GM21515 (cell line): Measurements from ENCODE around the gene COL6A1.

ENCODE experiments used
- ATAC-seq: cut with Tn5 transposase; IDR thresholded peaks from one replicate; pipeline ENCODE4 v1.9.1; 2021; ENCODE audit not compliant: unreplicated experiment

COL6A1 gene

DNA sequence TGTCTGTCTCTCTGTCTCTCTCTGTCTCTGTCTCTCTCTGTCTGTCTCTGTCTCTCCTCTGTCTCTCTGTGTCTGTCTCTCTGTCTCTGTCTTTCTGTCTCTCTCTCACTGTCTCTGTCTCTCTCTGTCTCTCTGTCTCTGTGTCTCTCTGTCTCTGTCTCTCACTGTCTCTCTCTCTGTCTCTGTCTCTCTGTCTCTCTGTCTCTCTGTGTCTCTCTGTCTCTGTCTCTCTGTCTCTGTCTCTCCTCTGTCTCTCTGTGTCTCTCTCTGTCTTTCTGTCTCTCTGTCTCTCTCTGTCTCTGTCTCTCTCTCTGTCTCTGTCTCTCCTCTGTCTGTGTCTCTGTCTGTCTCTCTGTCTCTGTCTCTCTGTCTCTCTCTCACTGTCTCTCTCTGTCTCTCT lies 873 bp upstream of the COL6A1 start:
- no peak for ATAC-seq

DNA sequence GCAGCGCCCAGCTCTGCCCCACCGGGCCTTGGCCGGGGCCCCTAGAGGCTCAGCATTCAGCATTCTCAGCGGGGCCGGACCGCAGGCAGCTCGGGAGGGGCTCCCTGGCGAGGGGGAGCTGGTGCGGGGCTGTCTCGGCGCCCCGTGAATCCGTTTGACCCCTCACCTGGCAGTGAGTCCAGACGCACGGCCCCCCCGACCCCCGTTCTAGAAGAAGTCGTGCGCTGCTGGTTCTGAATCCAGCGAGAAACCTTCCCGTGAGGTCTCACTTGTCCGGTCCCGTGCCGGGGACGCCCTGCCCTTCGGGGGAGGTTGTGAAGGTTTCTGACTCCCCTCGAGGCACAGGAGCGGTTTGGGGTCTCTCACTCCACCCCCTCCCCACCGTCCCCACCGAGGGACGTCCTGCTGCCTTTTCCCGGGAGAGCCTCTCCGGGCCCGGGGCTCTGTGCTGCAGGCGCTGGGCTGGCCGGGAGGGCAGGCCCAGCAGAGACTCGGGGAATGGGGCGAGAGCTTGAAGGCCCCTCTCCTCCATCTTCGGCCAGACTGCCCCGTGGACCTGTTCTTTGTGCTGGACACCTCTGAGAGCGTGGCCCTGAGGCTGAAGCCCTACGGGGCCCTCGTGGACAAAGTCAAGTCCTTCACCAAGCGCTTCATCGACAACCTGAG lies 655 bp downstream of the COL6A1 start:
- no peak for ATAC-seq

GRCh38 chr21:45982758-45983648 lies 1.4 kb downstream of the COL6A1 start:
- no peak for ATAC-seq

DNA sequence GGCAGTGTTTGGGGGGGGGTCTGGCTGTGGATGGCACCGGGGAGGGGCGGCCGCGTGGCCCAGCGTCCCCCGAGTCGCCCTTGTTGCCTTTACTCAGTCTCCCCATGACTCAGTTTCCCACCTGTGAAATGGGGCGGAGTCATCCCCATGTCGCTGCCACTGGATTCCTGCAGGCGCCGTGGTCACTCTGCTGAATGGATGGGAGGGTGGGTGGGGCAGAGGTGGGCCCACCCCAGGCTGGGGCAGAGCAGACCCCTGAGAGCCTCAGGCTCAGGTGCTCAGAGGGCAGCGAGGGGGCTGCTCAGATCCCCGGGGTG lies 2.0 kb downstream of the COL6A1 start:
- no peak for ATAC-seq

DNA sequence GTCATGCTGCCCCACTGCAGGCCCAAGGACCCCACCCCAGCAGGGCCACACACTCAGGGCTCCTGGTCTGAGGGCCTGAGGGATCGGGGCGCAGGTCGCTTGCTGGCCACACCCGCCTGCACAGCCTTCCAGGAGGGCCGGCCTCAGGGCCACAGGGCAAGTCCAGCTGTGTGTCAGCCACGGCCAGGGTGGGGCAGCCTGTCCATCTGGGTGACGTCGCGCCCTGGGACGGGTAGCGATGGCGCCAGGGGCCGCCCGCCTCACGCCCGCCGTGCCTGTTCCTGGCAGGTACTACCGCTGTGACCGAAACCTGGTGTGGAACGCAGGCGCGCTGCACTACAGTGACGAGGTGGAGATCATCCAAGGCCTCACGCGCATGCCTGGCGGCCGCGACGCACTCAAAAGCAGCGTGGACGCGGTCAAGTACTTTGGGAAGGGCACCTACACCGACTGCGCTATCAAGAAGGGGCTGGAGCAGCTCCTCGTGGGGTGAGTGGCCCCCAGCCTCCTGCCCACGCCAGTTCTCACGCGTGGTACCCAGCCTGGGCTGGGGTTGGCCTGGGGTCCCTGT lies 2.5 kb downstream of the COL6A1 start:
- no peak for ATAC-seq

- ATAC-seq, result no peak
Observed at GRCh38 chr21:45984584-45985095, 3.1 kb downstream of the COL6A1 start.

DNA sequence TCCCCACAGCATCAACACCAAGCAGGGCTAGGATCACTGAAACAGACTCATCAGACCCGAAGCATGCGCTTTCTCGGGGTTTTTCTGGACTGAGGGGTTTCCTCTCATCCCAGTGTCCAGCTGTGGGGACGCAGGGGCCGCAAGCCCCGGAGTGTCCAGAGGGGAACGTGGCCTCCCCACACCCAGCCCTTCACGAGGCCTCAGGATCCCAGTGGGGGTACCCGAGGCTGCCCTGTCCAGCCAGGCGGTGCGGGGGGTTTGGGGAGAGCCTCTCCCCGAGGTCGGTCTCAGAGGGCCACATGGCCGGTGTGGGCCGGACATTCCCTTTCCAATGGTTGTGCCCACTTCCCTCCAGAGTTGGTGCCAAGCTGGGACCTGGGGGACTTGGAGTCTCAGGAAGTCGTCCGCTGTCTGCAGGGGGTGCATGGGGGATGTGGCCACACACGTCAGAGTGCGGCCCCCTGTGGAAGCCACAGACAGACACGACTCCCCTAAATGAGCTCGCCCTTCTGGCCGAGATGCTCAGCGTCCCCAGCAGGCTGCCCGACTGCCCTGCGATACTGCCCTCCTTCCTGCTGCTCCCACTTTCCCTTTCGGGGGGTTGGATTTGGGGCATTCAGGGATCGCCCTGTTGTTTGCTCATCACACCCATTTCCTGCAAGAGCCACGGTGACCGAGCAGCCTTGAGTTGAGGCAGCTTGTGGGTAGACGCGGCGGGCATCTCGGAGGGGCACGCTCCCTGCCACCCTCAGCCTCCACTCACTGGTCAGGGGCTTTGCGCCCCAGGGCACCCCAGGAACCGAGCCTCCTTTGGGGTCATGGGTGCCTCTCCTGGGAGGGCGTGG lies 4.1 kb downstream of the COL6A1 start:
- ATAC-seq, result no peak

GRCh38 chr21:45986316-45987051 lies 4.9 kb downstream of the COL6A1 start:
- ATAC-seq, result no peak

- no peak for ATAC-seq
Observed at GRCh38 chr21:45987121-45987711, 5.6 kb downstream of the COL6A1 start.

DNA sequence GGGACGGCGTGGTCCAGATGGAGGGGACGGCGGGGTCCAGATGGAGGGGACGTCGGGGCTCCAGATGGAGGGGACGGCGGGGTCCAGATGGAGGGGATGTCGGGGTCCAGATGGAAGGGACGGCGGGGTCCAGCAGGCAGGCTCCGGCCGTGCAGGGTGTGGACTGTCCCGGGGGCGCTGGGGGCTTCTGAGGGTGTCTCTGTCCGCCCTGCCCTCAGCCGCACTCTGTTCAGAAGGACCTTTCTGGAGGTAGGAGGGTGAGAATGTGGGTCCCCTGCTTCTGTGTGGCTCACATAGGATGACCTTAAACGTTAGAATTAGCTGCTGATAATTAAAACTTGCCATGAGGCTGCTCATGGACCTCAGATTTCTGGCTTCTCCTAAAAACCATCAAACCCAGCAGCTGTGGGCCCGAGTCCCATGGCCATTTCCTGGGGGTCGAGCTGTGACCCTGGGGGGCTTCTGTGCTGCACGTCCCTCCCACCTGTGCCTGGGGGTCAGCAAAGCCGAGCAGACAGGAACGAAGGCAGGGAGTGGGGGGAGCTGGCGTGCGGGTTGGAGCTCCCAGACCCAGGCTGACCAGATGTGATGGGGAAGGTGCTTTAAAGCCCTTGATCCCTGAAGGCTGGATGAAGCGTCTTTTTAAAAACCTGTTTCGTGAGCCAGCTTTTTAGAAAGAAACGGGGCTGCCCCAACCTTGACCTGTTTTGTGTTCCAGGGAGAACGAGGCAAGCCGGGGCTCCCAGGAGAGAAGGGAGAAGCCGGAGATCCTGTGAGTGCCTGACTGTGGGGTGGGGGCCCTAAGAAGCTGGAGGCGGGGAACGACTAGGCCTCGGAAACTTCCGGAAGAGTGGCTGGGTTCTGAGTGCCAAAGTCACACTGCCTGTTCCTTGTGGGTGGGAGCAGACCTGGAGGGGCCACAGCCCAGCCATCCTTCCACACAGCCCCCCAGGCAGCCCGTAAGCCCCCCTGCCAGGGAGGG lies 7.1 kb downstream of the COL6A1 start:
- no peak for ATAC-seq

DNA sequence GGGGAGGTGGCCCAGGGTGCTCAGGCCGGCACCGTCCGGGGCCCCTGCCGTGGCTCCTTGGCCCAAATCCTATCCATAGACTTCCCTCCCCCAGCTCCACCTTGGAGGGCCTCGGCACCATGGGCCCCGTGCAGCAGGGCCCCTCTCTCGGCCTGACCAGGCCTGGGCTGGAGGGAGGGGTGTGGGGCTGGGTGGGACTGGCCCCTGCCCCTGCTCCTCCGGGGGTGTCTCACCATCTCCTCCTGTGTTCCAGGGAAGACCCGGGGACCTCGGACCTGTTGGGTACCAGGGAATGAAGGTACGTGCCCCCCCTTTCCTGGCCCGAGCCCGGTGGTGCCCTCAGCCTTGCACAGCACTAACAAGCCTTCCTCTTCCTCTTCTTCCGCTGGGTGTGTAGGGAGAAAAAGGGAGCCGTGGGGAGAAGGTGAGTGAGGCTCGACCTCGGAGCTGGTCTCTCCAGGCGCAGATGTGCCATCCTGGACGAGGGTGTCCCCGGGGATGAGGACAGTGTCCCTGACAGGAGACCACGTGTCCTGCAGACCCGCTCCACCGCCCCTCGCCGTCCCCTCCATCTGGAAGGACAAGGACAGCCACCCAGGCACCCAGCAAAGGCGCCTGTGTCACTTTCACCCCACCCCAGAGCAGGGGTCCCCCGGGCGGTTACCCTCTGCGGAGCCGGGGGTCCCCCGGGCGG lies 7.9 kb downstream of the COL6A1 start:
- no peak for ATAC-seq

DNA sequence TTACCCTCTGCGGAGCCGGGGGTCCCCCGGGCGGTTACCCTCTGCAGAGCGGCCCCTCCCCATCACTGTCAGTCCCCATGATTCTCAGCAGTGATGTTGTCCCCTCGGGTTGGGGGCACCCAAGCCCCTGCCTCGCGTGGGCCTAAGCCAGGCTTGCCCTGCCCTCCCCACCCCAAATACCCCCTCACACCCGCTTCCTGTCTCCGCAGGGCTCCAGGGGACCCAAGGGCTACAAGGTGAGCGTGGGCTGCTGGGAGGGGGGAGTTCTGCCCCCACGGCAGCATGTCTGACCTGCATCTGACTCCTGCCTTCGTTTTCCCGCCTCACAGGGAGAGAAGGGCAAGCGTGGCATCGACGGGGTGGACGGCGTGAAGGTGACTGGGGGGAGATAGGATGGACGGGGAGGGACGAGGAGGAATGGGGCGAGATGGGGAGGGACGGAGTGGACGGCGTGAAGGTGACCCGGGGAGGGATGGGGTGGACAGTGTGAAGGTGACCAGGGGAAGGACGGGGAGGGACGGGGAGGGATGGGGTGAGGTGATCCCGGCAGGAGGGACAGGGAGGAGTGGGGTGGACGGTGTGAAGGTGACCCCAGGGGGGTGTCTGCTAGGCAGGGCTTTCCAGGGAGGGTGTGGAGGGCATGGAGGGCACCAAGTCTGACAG lies 8.6 kb downstream of the COL6A1 start:
- no peak for ATAC-seq

DNA sequence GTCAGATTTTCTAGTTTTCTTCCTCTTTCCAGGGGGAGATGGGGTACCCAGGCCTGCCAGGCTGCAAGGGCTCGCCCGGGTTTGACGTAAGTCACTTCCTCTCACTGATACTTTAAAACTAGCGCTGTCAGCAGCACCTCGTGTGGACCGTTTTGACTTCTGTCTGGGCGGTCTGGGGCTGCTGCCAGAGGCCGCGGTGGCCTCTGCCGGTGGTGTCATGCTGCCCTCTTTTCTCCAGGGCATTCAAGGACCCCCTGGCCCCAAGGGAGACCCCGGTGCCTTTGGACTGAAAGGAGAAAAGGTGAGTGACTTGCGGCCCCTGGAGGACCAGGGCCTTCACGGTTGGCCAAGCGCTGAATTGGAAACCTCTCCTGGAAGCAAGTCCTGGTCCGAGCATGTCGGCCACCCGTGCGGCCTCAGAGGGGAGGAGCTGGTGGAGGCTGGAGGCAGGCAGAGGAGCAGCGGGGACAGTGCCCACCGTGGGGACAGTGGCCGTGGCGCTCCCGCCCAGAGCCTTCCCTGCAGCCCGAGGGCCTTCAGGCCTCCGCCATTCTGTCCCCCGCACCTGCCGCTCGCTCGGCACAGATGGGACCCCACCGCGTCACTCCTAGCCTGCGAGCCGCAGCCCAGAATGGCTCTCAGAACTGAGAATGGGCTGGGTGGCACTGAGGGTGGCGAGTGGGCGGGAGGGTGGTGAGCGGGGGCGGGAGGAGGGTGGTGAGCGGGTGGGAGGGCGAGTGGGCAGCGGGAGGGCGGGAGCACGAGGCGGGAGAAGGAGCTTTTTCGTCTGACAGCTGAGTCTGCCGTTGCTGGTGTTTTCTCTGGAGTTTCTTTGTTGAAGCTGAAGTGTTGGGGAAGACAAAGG lies 9.4 kb downstream of the COL6A1 start:
- ATAC-seq, result no peak

DNA sequence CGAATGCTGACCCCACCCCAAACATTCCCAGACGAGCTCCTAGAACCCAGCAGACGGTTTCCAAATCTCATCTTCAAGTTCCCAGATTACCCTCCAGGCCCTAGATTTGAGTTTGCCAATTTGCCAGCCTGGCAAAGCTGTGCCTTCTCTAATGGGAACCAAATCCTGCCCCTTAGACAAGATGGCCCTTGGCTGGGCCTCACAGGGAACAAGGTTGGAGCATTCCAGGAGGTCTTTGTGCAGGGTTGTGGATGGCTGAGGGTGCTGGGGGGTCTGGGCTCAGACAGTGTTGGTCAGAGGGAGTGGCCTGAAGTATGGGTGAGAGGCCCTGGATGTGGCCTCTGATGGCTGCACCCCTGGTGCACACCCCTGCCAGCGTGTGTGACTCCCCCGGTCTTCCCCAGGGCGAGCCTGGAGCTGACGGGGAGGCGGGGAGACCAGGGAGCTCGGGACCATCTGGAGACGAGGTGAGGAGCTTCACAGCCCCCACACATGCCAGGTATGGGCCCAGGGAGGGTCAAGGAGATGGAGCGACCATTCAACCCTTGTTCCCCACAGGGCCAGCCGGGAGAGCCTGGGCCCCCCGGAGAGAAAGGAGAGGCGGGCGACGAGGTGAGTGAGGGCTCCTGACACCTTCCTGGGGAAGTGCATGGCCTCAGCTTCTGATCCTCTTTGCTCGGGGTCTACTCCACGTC lies 10.2 kb downstream of the COL6A1 start:
- ATAC-seq, result no peak

DNA sequence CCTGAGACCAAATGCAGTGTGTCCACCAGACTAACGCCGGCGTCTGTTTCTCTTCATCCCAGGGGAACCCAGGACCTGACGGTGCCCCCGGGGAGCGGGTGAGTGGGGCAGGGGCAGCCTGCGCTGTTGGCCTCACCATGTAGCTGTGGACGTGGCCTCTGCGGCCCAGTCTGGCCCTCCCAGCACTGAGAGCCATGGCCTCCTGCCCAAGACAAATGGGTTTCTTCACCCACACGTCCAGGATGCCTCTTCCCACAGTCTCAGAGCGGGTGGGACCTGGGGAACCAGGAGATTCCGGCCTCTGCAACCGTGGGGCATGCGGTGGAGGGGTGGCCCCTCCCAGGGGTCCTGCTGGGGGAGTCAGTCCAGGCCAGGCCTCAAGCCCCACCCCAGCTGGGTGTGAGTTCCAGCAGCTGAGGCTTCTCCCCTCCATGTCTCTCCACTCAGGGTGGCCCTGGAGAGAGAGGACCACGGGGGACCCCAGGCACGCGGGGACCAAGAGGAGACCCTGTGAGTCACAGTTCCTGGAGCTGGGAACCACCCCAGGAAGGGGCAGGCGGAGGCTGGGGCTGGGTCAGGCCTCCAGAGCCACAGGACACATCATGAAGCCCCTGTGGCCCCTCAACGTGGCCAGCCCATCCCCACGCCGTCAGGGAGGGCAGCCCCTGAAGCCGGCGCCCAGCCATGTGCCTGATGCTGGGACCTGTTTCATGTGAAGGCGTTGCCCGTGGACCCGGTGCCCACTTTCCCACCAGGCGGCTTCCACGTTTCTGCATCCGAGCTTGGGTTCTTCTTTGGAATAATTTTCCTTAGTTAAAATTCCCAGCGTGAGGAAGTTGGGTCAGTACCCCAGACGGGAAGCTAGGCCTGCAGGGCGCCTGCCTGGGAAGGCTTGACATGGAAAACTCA lies 11.0 kb downstream of the COL6A1 start:
- no peak for ATAC-seq
